Subcutaneous preadipocyte (primary cell): ENCODE data around the gene BCAM. TPM values are rescaled to one million over a fixed set of nuclear protein-coding genes. Genes with fewer than 3 reads are reported as not detected.

ENCODE experiments used
- small RNA-seq: library from RNA; depleted of rRNA; stranded (forward); fragments of <200 nt; gene quantifications from one replicate; pipeline ENCODE3, GENCODE V24; 2012
- total RNA-seq: library from RNA; depleted of rRNA; stranded (reverse); fragments of >200 nt; gene quantifications from 2 replicates; pipeline ENCODE4 v1.2.3, GENCODE V29; 2012

The BCAM gene
- 1.8 and 2.2 TPM in 2 replicates for total RNA-seq

GRCh38 chr19:44808463-44809371 is at the start of gene BCAM:
Gene BCAM, plus strand, starts transcription at chr19:44809103. Its CDS starts 22 bp downstream, at chr19:44809125.

GRCh38 chr19:44777715-44778347 is 31.1 kb upstream of the BCAM start, which contains the start of gene CBLC:
Gene CBLC, plus strand, starts transcription at chr19:44777890. Its CDS starts 42 bp downstream, at chr19:44777932.

GRCh38 chr19:44845612-44846454 is 36.9 kb downstream of the BCAM start, which contains the start of gene NECTIN2:
Gene NECTIN2, plus strand, starts transcription at chr19:44846297. Its CDS starts 229 bp downstream, at chr19:44846526.

Small RNA genes lying within 50 kb of the gene (small RNA-seq; reads per million reads assigned to genes)
- gene RF00156, result 1.4 reads per million, percentile 71 among the genes with 10 or more reads in this experiment

Other genes starting within 250 kb of the BCAM start
- gene IGSF23, start 195.5 kb upstream of the BCAM start, total RNA-seq, result not detected in 2 replicates
- 23.5 and 44.6 TPM in 2 replicates for gene PVR, start 165.2 kb upstream of the BCAM start, total RNA-seq
- gene CEACAM19, start 137.6 kb upstream of the BCAM start, total RNA-seq, result 1.1 and 1.4 TPM in 2 replicates
- not detected in 2 replicates for gene CEACAM16, start 110.0 kb upstream of the BCAM start, total RNA-seq
- gene BCL3, start 60.4 kb upstream of the BCAM start, total RNA-seq, result 5.5 and 6.6 TPM in 2 replicates
- gene CBLC, start 31.2 kb upstream of the BCAM start, total RNA-seq, result not detected in 2 replicates
- gene NECTIN2, start 37.2 kb downstream of the BCAM start, total RNA-seq, result 29.4 and 35.8 TPM in 2 replicates
- gene TOMM40, start 82.2 kb downstream of the BCAM start, total RNA-seq, result 63.2 and 98.5 TPM in 2 replicates
- 13.5 and 152 TPM in 2 replicates for gene APOE, start 96.7 kb downstream of the BCAM start, total RNA-seq
- 2.3 and 7.3 TPM in 2 replicates for gene APOC1, start 105.5 kb downstream of the BCAM start, total RNA-seq
- not detected in 2 replicates for gene APOC4, start 133.1 kb downstream of the BCAM start, total RNA-seq
- not detected in 2 replicates for gene APOC2, start 136.9 kb downstream of the BCAM start, total RNA-seq
- gene CLPTM1, start 146.3 kb downstream of the BCAM start, total RNA-seq, result 53.3 and 77.0 TPM in 2 replicates
- gene RELB, start 192.4 kb downstream of the BCAM start, total RNA-seq, result 7.3 and 11.3 TPM in 2 replicates
- gene CLASRP, start 229.9 kb downstream of the BCAM start, total RNA-seq, result 16.9 and 23.9 TPM in 2 replicates